22Rv1 (cell line): Measurements from ENCODE around the gene FASTK.

Source experiments
- CTCF ChIP-seq: fragments of 450-650 bp; IDR thresholded peaks from 2 replicates; pipeline ENCODE4 v1.5.1; 2017; ENCODE audit warnings: mild to moderate bottlenecking
- ZFX ChIP-seq: fragments of 450-650 bp; IDR thresholded peaks from 2 replicates; pipeline ENCODE4 v1.6.1; 2017; ENCODE audit warnings: antibody characterized with exemption, borderline replicate concordance

DNA sequence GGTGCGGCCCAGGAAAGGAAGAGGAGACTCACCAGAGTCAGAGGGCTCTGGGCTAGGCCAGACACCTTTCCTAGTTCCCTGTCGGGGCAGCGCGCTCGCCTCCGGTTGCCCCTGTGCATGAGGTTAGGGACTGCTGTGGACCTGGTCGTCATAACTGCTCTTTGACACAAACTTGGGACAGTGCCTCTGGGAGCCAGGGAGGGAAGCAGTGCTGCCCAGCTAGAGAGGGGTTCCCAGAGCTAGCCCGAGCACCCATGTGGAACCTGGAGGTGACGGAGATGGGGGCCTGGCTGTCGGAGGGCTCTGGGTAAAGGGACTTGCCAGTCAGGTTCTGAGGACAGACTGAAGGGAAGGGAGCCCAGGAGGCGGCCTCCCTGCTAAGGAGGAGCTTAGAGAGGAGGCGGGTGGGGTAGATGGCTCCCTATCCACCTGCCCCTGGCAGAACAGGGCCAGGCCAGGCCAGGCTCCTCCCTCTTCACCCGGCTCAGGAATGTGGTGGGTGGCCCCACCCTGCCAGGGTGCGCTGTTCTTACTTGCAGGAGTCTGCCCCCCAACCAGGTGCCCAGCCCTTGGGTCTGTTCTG lies 35.3 kb upstream of the FASTK start:
- no peak for TF ChIP-seq CTCF
- no peak for TF ChIP-seq ZFX
